Esophagus (tissue), 2 donors: ENCODE results near the gene NCAPH2. TPM values are rescaled to one million over a fixed set of nuclear protein-coding genes. Genes with fewer than 3 reads are reported as not detected.
A peak's percentile ranks its signal among the peaks of the same experiment; 100 is the strongest.

Source experiments
- H3K27ac ChIP-seq, 2 donors: one replicate each; pipeline ENCODE4 v1.5.1; 2013; ENCODE audit warnings: low read depth in 2 of 2, mild to moderate bottlenecking in 2 of 2, inconsistent platforms in 1 of 2, low read length in 1 of 2, moderate library complexity in 1 of 2
- H3K27me3 ChIP-seq, 2 donors: one replicate each; pipeline ENCODE4 v1.6.1; 2013; ENCODE audit warnings: low read length in 2 of 2, control low read depth in 1 of 2, mild to moderate bottlenecking in 1 of 2; ENCODE audit not compliant: insufficient read depth in 2 of 2, control insufficient read depth in 1 of 2
- H3K36me3 ChIP-seq, 2 donors: one replicate each; pipeline ENCODE4 v1.6.1; 2013; ENCODE audit warnings: low read length in 1 of 2; ENCODE audit not compliant: control insufficient read depth in 2 of 2, insufficient read depth in 2 of 2
- H3K4me1 ChIP-seq, 2 donors: one replicate each; pipeline ENCODE4 v1.6.1; 2013; ENCODE audit warnings: low read length in 1 of 2; ENCODE audit not compliant: control insufficient read depth in 2 of 2, insufficient read depth in 2 of 2
- H3K4me3 ChIP-seq, 2 donors: one replicate each; pipeline ENCODE4 v1.5.1; 2013; ENCODE audit warnings: low read length in 2 of 2, mild to moderate bottlenecking in 2 of 2, low read depth in 1 of 2, moderate library complexity in 1 of 2
- H3K9me3 ChIP-seq, 2 donors: one replicate each; pipeline ENCODE4 v1.6.1; 2013; ENCODE audit warnings: mild to moderate bottlenecking in 2 of 2, low read depth in 1 of 2, low read length in 1 of 2, moderate library complexity in 1 of 2; ENCODE audit not compliant: control insufficient read depth in 2 of 2, insufficient read depth in 1 of 2
- WGBS, 2 donors: extraction: QIAGEN DNeasy Blood & Tissue Kit; methylation state at CpG; one replicate each; pipeline ENCODE4 v1.1.7; 2013; 5-methylcytosine and 5-hydroxymethylcytosine counted together
- polyA plus RNA-seq, 2 donors: library from polyadenylated mRNA; stranded (reverse); fragments of 200-250 nt; gene quantifications; one replicate each; pipeline ENCODE4 v1.2.3, GENCODE V29; 2013
- donor health status: healthy with polysubstance abuse.
- donor health status: Bipolar disorder and iron deficiency.

Gene NCAPH2
- polyA plus RNA-seq, 2 donors: 32.9 to 35.4 TPM

DNA sequence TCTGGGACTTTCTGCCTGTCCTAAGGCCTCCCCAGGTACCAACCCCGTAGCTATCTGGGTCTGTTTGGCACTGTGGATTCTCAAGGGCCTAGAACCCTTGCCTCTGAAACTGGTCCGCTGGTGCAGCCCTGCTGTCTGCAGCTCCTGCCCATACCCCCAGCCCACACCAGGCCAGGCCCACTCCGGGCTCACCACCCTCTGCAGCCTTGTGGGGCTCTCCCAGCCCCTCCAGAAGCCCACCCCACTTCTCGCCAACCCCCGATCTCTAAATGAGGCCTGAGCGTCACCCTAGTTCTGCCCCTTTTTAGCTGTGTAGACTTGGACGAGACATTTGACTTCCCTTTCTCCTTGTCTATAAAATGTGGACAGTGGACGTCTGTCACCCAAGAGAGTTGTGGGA, 42.4 kb downstream of the NCAPH2 start:
- no peaks in the 10 kb centered on the region for H3K36me3 ChIP-seq
- no peak overlapping the region for H3K4me3 ChIP-seq
- H3K27ac ChIP-seq: no peak overlapping the region
- H3K4me1 ChIP-seq: peaks cover 0 to 16% of the 10 kb centered on the region in 2 donors
- H3K27me3 ChIP-seq: no peaks in the 10 kb centered on the region
- no peaks in the 10 kb centered on the region for H3K9me3 ChIP-seq
- WGBS, 2 donors: 90% methylated on average over 8 of the region's 8 CpGs

GRCh38 chr22:50551160-50551752, 43.2 kb downstream of the NCAPH2 start:
- H3K27ac ChIP-seq: no peak overlapping the region
- H3K4me3 ChIP-seq: no peak overlapping the region
- no peaks in the 10 kb centered on the region for H3K36me3 ChIP-seq
- 92 to 96% methylated on average over 11 of the region's 11 CpGs for WGBS, 2 donors
- H3K9me3 ChIP-seq: no peaks in the 10 kb centered on the region
- peaks cover 0 to 11% of the 10 kb centered on the region in 2 donors for H3K4me1 ChIP-seq
- no peaks in the 10 kb centered on the region for H3K27me3 ChIP-seq

GRCh38 chr22:50553310-50553709, 45.3 kb downstream of the NCAPH2 start:
- 79 to 83% methylated on average over 8 of the region's 8 CpGs for WGBS, 2 donors
- H3K4me3 ChIP-seq: no peak overlapping the region
- no peak overlapping the region for H3K27ac ChIP-seq

GRCh38 chr22:50556703-50557102, 48.7 kb downstream of the NCAPH2 start:
- WGBS, 2 donors: 84 to 89% methylated on average over 5 of the region's 5 CpGs
- Histone ChIP-seq H3K27ac (no peak overlapping the region), H3K27me3 (no peaks in the 10 kb centered on the region), H3K9me3 (no peaks in the 10 kb centered on the region), H3K4me3 (no peak overlapping the region), H3K4me1 (no peaks in the 10 kb centered on the region), H3K36me3 (no peaks in the 10 kb centered on the region)

More at GRCh38 chr22:50553310-50553709, 45.3 kb downstream of the NCAPH2 start:
- peaks cover 0 to 4% of the 10 kb centered on the region in 2 donors for H3K4me1 ChIP-seq
- no peaks in the 10 kb centered on the region for H3K36me3 ChIP-seq
- H3K27me3 ChIP-seq: no peaks in the 10 kb centered on the region
- no peaks in the 10 kb centered on the region for H3K9me3 ChIP-seq

DNA sequence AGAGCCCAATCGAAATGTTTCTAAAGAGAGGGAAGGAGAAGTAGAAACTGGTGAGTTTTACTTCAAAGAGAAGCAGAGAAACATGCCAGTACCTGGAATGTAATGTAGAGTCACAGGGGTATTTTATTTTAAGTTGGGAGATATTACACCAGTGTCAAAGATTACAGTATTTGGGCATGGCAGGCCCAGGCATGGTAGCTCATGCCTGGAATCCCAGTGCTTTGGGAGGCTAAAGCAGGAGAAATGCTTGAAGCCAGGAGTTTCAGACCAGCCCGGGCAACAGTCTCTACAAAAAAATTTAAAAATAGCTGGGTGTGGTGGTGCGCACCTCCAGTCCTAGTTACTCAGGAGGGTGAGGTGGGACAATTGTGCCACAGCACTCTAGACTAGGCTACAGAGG, 52.0 kb downstream of the NCAPH2 start:
- peaks cover 0 to 3% of the 10 kb centered on the region in 2 donors for H3K4me1 ChIP-seq
- no peak overlapping the region for H3K4me3 ChIP-seq
- H3K9me3 ChIP-seq: no peaks in the 10 kb centered on the region
- WGBS, 2 donors: 50 to 59% methylated on average over 3 of the region's 3 CpGs
- no peaks in the 10 kb centered on the region for H3K36me3 ChIP-seq
- no peak overlapping the region for H3K27ac ChIP-seq
- no peaks in the 10 kb centered on the region for H3K27me3 ChIP-seq

GRCh38 chr22:50561401-50562358, 53.7 kb downstream of the NCAPH2 start:
- Histone ChIP-seq H3K4me1 (peaks cover 0 to 3% of the 10 kb centered on the region in 2 donors), H3K27ac (peak overlapping the region; percentile 0 to 53), H3K9me3 (no peaks in the 10 kb centered on the region), H3K4me3 (no peak overlapping the region), H3K27me3 (no peaks in the 10 kb centered on the region), H3K36me3 (no peaks in the 10 kb centered on the region)
- WGBS, 2 donors: 76% methylated on average over 26 to 30 of the region's 34 CpGs

- WGBS, 2 donors: 2 to 7% methylated on average over 36 to 61 of the region's 61 CpGs
- peak within 1 kb of the TSS; percentile 65 to 85 for H3K27ac ChIP-seq
- H3K4me3 ChIP-seq: peak within 1 kb of the TSS; percentile 55 to 63
Measured at GRCh38 chr22:50562523-50563412, 54.7 kb downstream of the NCAPH2 start, which contains the start of gene SYCE3. Gene SYCE3, minus strand, starts transcription at chr22:50562919. Its CDS starts 6,514 bp downstream, at chr22:50556405.

GRCh38 chr22:50563413-50564160, 55.6 kb downstream of the NCAPH2 start:
- H3K4me1 ChIP-seq: peaks cover 1 to 3% of the 10 kb centered on the region in 2 donors
- WGBS, 2 donors: 13 to 18% methylated on average over 17 of the region's 17 CpGs
- peak overlapping the region; percentile 65 to 85 for H3K27ac ChIP-seq
- no peaks in the 10 kb centered on the region for H3K9me3 ChIP-seq
- no peaks in the 10 kb centered on the region for H3K27me3 ChIP-seq
- no peaks in the 10 kb centered on the region for H3K36me3 ChIP-seq
- H3K4me3 ChIP-seq: peak overlapping the region; percentile 55 to 63

More at GRCh38 chr22:50562523-50563412, 54.7 kb downstream of the NCAPH2 start, which contains the start of gene SYCE3:
- no peaks in the 10 kb centered on the region for H3K9me3 ChIP-seq
- H3K36me3 ChIP-seq: no peaks in the 10 kb centered on the region
- H3K27me3 ChIP-seq: no peaks in the 10 kb centered on the region
- peaks cover 0 to 3% of the 10 kb centered on the region in 2 donors for H3K4me1 ChIP-seq
